Measurements from ENCODE around the gene LMO7.
"Not testable (repeated sequence)": the region's sequence is repeated elsewhere in the genome, so short reads cannot be mapped to it uniquely, and the experiment has no call there.

Gene LMO7

GRCh38 chr13:75771818-75772217, 135.7 kb downstream of the LMO7 start:
- peak; percentile 74 for DNase-seq (ENCODE audit: low spot score)

DNA sequence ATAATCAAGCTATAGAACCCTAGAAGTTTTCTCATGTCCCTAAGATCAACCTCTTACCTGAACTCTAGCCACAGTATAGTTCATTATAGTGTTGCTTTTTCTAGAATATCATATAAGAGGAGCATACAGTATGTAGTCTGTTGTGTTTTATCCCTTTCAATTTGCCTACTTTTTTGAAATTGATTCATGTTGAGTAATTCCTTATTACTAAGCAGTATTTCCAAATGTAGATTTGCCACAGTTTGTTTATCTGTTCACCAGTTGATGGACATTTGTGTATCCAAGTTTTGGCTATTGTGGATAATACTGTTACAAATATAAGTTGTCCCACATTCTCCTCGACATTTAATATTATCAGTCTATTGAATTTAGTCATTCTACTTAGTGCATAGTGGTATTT, 138.0 kb downstream of the LMO7 start:
- no peak for DNase-seq (ENCODE audit: low spot score)

DNA sequence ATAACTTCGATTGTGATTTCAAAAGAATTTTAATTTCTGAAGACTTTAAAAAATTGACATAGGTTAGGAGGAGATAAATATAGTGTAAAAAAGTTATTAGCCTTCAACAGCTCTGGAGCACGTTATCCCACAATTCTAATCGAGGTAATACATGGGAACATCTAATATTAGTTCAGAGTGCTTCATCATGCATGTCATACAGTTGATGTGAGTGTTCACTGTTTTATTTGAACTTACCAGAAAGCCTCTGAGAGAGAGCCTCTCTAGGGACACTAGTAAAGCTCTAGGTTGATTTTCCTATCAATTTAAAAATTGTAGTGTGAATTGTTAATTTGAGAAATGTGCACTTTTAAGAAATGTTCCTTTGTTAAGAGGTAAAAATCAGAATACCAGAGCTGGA, 140.4 kb downstream of the LMO7 start:
- DNase-seq (ENCODE audit: low spot score), result no peak

GRCh38 chr13:75779393-75779792, 143.3 kb downstream of the LMO7 start:
- DNase-seq (ENCODE audit: low spot score), result no peak

DNA sequence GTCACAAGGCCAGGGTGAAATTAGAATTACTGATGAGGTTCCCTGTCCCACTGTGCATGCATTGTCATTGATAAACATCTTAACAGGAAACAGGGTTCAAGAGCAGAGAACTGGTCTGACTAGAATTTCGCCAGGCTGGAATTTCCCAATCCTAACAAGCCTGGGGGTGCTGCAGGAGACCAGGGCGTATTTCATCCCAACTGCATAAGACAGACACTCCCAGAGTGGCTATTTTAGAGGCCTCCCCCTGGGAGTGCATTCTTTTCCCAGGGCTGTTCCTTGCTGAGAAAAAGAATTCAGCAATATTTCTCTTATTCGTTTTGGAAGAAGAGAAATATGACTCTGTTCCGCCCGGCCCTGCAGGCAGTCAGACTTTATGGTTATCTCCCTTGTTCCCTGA, 144.0 kb downstream of the LMO7 start:
- DNase-seq (ENCODE audit: low spot score), result not testable (repeated sequence)

DNA sequence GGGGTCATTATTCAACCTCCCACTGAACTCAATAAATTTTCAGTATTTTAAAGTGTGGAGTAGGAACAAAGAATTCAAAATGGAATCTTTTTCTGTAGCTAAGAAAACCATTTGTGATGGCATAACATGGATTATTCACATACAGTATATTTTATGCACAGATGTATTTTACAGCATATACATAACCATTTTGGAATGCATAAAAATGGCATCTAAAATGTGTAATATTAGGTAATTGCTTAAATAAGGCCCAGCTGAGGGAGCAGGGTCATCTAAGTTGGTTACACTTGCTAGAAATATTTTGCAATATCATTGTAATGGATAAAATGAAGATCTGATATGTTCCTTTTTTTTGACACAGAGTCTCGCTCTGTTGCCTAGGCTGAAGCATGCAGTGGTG, 146.9 kb downstream of the LMO7 start:
- no peak for DNase-seq (ENCODE audit: low spot score)

GRCh38 chr13:75784003-75784402, 147.9 kb downstream of the LMO7 start:
- DNase-seq (ENCODE audit: low spot score), result no peak

DNA sequence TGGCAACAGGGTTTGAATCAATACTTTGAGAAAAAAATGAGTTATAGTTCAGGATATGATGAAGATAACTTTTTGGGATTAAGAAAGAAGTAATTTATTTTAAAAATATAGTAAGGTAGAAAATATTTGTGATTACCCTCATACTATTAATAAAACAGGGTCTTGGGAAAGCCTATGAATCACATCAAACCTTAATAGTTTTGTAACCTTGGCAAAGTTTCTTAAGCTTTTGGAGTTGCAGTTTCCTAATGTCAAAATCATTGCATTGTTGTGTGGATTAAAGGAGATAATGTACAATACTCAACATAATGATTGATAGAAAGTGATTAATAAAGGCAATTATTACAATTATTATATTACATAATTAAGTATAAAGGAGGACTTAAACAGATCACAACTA, 149.0 kb downstream of the LMO7 start:
- DNase-seq (ENCODE audit: low spot score), result no peak

- no peak for DNase-seq (ENCODE audit: low spot score)
Measured at GRCh38 chr13:75787249-75787928, 151.3 kb downstream of the LMO7 start.

GRCh38 chr13:75788481-75788981, 152.4 kb downstream of the LMO7 start:
- peak; percentile 74 for DNase-seq (ENCODE audit: low spot score)

GRCh38 chr13:75789451-75790197, 153.5 kb downstream of the LMO7 start:
- no peak for DNase-seq (ENCODE audit: low spot score)

DNA sequence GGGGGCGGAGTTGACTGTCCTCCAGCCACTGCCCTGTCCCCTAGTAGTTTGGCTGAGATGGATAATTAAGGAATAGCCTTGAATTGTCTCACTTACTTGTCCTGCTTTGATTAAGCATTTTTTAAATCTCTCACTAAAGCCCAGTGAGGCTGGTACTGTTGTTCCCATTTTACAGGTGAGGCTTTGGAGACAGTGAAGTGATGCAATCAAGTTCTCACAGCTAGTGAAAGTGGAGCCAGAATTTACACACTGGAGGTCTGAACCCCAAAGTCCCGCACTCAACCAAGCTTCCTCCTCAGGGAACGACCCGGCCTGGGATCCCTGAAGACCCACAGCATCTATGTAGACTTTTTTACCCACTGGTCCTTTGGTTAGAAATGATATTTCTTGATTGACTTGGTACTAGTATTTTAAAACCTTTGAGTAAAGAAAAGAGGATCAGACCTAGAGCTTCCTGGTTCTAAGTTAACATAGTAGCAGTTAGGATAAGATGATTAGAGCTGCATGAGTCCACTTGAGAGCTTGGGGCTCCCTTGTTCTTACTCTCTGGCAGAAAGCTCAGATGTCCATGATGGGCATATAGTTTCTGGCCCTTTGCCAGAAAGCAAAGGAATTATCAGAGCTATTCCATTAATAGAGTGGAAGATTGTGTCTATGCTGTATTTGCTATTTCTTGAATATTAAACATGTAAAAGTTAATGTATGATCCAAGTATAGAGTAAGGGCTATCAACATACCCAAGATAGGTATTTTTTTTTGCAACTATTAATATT, 154.3 kb downstream of the LMO7 start:
- no peak for DNase-seq (ENCODE audit: low spot score)

DNA sequence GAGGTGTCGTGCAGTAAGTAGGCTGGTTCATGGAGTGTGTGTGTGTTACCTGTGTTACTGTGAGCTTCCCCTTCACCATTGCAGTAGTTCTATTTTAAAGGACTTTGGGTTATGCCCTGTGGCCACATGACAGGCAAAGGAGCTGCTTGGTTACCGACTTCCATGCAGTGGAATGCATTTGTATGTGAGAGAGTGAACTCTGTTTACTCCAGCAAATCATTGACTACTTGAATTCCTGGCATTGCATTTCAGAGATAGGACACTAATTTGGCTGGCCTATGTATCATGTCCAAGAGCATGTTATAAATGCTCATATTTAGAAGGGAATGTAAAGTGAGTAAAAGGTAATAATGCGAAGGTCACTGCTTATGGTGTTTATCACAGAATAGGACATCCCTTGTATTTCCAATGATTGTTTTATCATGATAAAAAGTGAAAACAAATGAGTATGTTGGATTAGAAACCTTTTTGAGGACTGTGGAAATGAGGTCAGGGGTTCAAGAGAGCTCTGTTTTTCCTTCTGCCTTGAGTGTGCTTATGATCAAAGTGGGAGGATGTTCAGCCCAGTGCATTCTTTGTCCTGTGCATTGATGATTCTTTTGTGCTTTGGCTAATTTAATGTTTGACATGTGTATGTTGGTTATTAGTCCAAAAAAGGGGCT, 156.5 kb downstream of the LMO7 start:
- DNase-seq (ENCODE audit: low spot score), result no peak

DNA sequence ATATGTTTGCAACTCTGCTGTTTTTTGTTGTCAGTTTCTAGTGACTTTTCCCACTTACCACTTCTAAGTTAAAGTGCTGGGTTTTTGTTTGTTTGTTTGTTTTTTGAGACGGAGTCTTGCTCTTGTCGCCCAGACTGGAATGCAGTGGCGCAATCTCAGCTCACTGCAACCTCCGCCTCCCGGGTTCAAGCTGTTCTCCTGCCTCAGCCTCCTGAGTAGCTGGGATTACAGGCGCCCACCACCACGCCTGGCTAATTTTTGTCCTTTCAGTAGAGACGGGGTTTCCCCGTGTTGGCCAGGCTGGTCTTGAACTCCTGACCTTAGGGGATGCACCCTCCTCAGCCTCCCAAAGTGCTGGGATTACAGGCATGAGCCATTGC, 157.0 kb downstream of the LMO7 start:
- DNase-seq (ENCODE audit: low spot score), result not testable (repeated sequence)

DNA sequence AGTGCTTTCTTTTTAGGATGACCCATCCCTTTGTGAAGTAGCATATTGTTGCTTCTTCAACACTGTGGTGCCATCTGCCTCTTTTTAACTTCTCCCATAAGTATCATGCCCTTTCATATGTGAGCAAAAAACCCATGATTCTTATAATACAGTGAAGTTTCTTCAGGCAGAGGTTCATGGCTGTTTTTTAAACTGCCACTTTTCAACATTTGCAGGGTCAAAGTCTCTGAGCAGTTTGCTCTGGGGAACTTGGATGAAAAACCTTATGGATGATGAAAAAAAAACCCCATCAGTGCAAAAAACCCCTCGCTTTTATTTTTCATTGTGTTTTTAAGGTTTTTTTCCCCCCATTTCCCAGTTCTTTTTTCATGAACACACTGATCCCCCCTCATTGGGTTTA, 158.5 kb downstream of the LMO7 start:
- no peak for DNase-seq (ENCODE audit: low spot score)

DNA sequence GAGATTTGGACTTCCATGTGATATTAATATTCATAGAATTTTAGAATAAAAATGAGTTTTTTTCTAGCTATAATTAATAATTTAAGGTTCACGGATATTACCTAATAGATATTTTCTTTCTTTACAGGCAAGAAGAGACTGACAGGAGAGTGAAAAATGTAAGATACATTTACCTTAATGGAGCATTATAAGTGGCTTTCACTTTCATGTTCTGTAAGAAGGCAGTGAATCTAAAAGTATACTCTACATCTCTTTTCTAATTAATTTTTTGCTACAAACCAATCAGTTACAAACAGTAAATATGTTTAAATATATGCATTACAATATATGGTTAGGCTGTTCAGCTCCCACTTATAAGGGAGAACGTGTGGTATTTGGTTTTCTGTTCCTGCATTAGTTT, 159.1 kb downstream of the LMO7 start:
- DNase-seq (ENCODE audit: low spot score), result no peak

DNA sequence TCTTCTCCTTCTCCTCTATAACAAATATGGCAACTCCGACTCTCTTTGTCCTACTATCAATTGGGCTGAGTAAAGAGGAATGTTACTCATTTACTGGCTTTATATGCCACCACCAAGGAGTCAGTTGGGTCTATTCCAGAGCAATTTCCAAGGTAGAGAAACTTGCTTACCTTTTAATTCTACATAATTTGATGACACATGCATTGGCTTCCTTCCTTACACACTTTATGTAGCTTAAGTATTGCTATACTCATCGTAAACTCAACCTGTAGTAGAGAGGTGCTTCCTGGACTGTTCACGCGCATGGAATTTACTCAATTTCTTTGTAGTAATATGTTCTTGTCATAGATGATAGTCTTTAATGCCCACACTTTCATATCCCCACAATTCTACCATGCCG, 160.7 kb downstream of the LMO7 start:
- DNase-seq (ENCODE audit: low spot score), result peak; percentile 60

DNA sequence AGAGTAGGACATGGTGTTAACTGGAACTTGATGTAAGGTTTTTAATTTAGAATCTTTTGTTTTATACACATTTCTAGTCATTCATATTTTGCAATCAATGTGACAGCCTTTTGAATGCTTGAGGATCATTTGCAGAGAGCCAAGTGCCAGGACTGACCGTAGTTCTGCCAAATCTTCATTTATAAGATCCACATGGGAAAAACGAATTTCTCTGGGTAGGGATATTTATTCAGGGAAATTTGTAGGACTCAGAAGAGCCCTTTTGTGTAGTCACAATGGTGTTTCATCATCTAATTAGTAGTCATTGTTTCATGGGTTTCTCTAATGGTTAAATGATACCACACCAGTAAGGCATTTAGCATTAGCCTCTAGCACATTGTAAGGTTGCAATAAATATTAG, 161.1 kb downstream of the LMO7 start:
- no peak for DNase-seq (ENCODE audit: low spot score)

DNA sequence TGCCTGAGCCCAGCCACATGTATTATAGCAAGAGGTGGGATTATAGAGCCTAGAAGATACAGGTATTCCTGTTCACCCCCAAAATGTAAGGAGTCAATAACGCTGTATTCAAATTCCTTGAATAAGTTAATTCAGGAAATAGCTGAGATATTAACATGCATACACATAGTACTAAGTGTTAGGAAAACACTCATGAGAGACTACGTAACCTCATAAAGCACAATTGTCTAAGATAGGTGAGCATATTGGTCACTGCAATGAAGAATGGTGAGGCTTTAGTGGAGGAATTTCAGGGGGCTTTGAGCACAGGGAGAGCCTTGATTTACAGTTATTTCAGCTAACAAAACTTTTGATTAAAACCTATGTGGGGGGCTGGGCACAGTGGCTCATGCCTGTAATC, 161.6 kb downstream of the LMO7 start:
- DNase-seq (ENCODE audit: low spot score), result no peak

- peak; percentile 85 for DNase-seq (ENCODE audit: low spot score)
Measured at GRCh38 chr13:75798353-75799255, 162.5 kb downstream of the LMO7 start.

- DNase-seq (ENCODE audit: low spot score), result no peak
Measured at GRCh38 chr13:75800545-75800944, 164.4 kb downstream of the LMO7 start.

Data from LoVo (cell line).